Parathyroid adenoma (tissue), 2 donors: Measurements from ENCODE around the gene PARP3.
A peak's percentile ranks its signal among the peaks of the same experiment; 100 is the strongest.

Experiments used
- H2AFZ ChIP-seq: fragments of 300-600 bp; sonication (generic); one replicate; pipeline ENCODE4 v1.7.0; 2017; ENCODE audit warnings: antibody characterized with exemption, mild to moderate bottlenecking
- H3K27ac ChIP-seq: fragments of 300-600 bp; sonication (generic); one replicate; pipeline ENCODE4 v1.7.0; 2017
- H3K27me3 ChIP-seq: fragments of 300-600 bp; sonication (generic); one replicate; pipeline ENCODE4 v1.7.0; 2017; ENCODE audit warnings: low read length; ENCODE audit not compliant: control insufficient read depth, insufficient read depth
- H3K36me3 ChIP-seq: fragments of 300-600 bp; sonication (generic); one replicate; pipeline ENCODE4 v1.7.0; 2017; ENCODE audit warnings: low read length; ENCODE audit not compliant: control insufficient read depth, insufficient read depth
- H3K4me1 ChIP-seq: fragments of 300-600 bp; sonication (generic); one replicate; pipeline ENCODE4 v1.7.0; 2017; ENCODE audit warnings: control low read depth
- H3K4me2 ChIP-seq: fragments of 300-600 bp; sonication (generic); one replicate; pipeline ENCODE4 v1.7.0; 2017; ENCODE audit warnings: low read length
- H3K4me3 ChIP-seq: fragments of 300-600 bp; sonication (generic); one replicate; pipeline ENCODE4 v1.7.0; 2017; ENCODE audit warnings: low read depth, low read length
- H3K79me2 ChIP-seq: fragments of 300-600 bp; sonication (generic); one replicate; pipeline ENCODE4 v1.7.0; 2017; ENCODE audit warnings: control low read depth
- H3K9ac ChIP-seq: fragments of 300-600 bp; sonication (generic); one replicate; pipeline ENCODE4 v1.7.0; 2017; ENCODE audit warnings: mild to moderate bottlenecking
- H3K9me3 ChIP-seq: fragments of 300-600 bp; sonication (generic); one replicate; pipeline ENCODE4 v1.7.0; 2017; ENCODE audit warnings: low read length; ENCODE audit not compliant: control insufficient read depth
- CTCF ChIP-seq: fragments of 300-600 bp; sonication (generic); IDR thresholded peaks from one replicate; pipeline ENCODE4 v1.7.0; 2017; ENCODE audit warnings: antibody characterized with exemption, mild to moderate bottlenecking
- donor health status: primary hyperparathyroidism.

Gene PARP3

GRCh38 chr3:51969841-51970240, 27.7 kb downstream of the PARP3 start:
- no peaks in the 10 kb centered on the region for H3K36me3 ChIP-seq
- H3K27me3 ChIP-seq = no peaks in the 10 kb centered on the region
- H3K27ac ChIP-seq = no peak overlapping the region
- no peak for TF ChIP-seq CTCF
- peaks cover 23% of the 10 kb centered on the region for H3K4me1 ChIP-seq
- no peak overlapping the region for H2AFZ ChIP-seq
- no peaks in the 10 kb centered on the region for H3K9me3 ChIP-seq
- no peak overlapping the region for H3K4me3 ChIP-seq
- H3K4me2 ChIP-seq = no peak overlapping the region
- no peak overlapping the region for H3K9ac ChIP-seq
- no peaks in the 10 kb centered on the region for H3K79me2 ChIP-seq

- no peak for TF ChIP-seq CTCF
- H3K79me2 ChIP-seq = no peaks in the 10 kb centered on the region
- H3K27ac ChIP-seq = peak overlapping the region; percentile 21
These were observed 28.6 kb downstream of the PARP3 start for GRCh38 chr3:51970606-51971300.

GRCh38 chr3:51971350-51971749, 29.2 kb downstream of the PARP3 start:
- H3K9ac ChIP-seq = no peak overlapping the region
- TF ChIP-seq CTCF = no peak
- H3K9me3 ChIP-seq = no peaks in the 10 kb centered on the region
- no peak overlapping the region for H3K4me3 ChIP-seq
- H3K27ac ChIP-seq = no peak overlapping the region
- H3K36me3 ChIP-seq = no peaks in the 10 kb centered on the region
- H2AFZ ChIP-seq = no peak overlapping the region
- no peak overlapping the region for H3K4me2 ChIP-seq
- no peaks in the 10 kb centered on the region for H3K27me3 ChIP-seq
- H3K79me2 ChIP-seq = no peaks in the 10 kb centered on the region
- H3K4me1 ChIP-seq = peaks cover 22% of the 10 kb centered on the region

More at GRCh38 chr3:51970606-51971300, 28.6 kb downstream of the PARP3 start:
- Histone ChIP-seq H3K4me3 (no peak overlapping the region), H3K4me2 (no peak overlapping the region), H2AFZ (no peak overlapping the region), H3K36me3 (no peaks in the 10 kb centered on the region), H3K9ac (no peak overlapping the region), H3K27me3 (no peaks in the 10 kb centered on the region), H3K4me1 (peaks cover 26% of the 10 kb centered on the region), H3K9me3 (no peaks in the 10 kb centered on the region)

GRCh38 chr3:51974277-51974962, 32.3 kb downstream of the PARP3 start:
- Histone ChIP-seq H3K9ac (peak overlapping the region; percentile 37), H2AFZ (peak overlapping the region; percentile 100), H3K27me3 (no peaks in the 10 kb centered on the region), H3K36me3 (no peaks in the 10 kb centered on the region), H3K4me2 (peak overlapping the region; percentile 90), H3K9me3 (no peaks in the 10 kb centered on the region), H3K4me3 (peak overlapping the region; percentile 68), H3K4me1 (peaks cover 17% of the 10 kb centered on the region), H3K27ac (peak overlapping the region; percentile 95), H3K79me2 (no peaks in the 10 kb centered on the region)
- peak; percentile 27 for TF ChIP-seq CTCF
